ENCODE results near the gene COX18. TPM values are rescaled to one million over a fixed set of nuclear protein-coding genes. Genes with fewer than 3 reads are reported as not detected.
A peak's percentile ranks its signal among the peaks of the same experiment; 100 is the strongest.

Gene COX18
- total RNA-seq, 1 donor from 2014 or later = 20.8 TPM

GRCh38 chr4:73053076-73053475, 16.4 kb downstream of the COX18 start:
- no peak for DNase-seq (ENCODE audit: low read depth in 2 of 2)

- no peak for DNase-seq (ENCODE audit: low read depth in 2 of 2)
Measured at GRCh38 chr4:73051625-73052024, 17.9 kb downstream of the COX18 start.

- DNase-seq (ENCODE audit: low read depth in 2 of 2) = no peak
Measured at GRCh38 chr4:73045879-73046278, 23.6 kb downstream of the COX18 start.

GRCh38 chr4:73037057-73037456, 32.5 kb downstream of the COX18 start:
- DNase-seq (ENCODE audit: low read depth in 2 of 2) = no peak

GRCh38 chr4:73036123-73036522, 33.4 kb downstream of the COX18 start:
- no peak for DNase-seq (ENCODE audit: low read depth in 2 of 2)

GRCh38 chr4:73034896-73035295, 34.6 kb downstream of the COX18 start:
- no peak for DNase-seq (ENCODE audit: low read depth in 2 of 2)

GRCh38 chr4:73028621-73029020, 40.9 kb downstream of the COX18 start:
- no peak for DNase-seq (ENCODE audit: low read depth in 2 of 2)

- DNase-seq (ENCODE audit: low read depth in 2 of 2) = peak; percentile 70 to 72
Measured at GRCh38 chr4:73021634-73022033, 47.9 kb downstream of the COX18 start.

- peak; percentile 47 to 60 for DNase-seq (ENCODE audit: low read depth in 2 of 2)
Measured at GRCh38 chr4:73019462-73020047, 50.0 kb downstream of the COX18 start.

- no peak for DNase-seq (ENCODE audit: low read depth in 2 of 2)
Measured at GRCh38 chr4:73018595-73018994, 50.9 kb downstream of the COX18 start.

- no peak for DNase-seq (ENCODE audit: low read depth in 2 of 2)
Measured at GRCh38 chr4:73013310-73013709, 56.2 kb downstream of the COX18 start.

GRCh38 chr4:73012673-73013072, 56.8 kb downstream of the COX18 start:
- no peak for DNase-seq (ENCODE audit: low read depth in 2 of 2)

- no peak for DNase-seq (ENCODE audit: low read depth in 2 of 2)
Measured at GRCh38 chr4:73011629-73011985, 57.9 kb downstream of the COX18 start.

- DNase-seq (ENCODE audit: low read depth in 2 of 2) = no peak
Measured at GRCh38 chr4:73010789-73011628, 58.5 kb downstream of the COX18 start.

- DNase-seq (ENCODE audit: low read depth in 2 of 2) = no peak
Measured at GRCh38 chr4:73007526-73008100, 61.9 kb downstream of the COX18 start.

- no peak for DNase-seq (ENCODE audit: low read depth in 2 of 2)
Measured at GRCh38 chr4:73006286-73006990, 63.1 kb downstream of the COX18 start.

- DNase-seq (ENCODE audit: low read depth in 2 of 2) = no peak
Measured at GRCh38 chr4:73005514-73005913, 64.0 kb downstream of the COX18 start.

Other genes starting within 250 kb of the COX18 start
- 43.0 and 62.1 TPM in 2 replicates for gene ANKRD17, start 189.1 kb upstream of the COX18 start, total RNA-seq

All from dermis microvascular lymphatic vessel endothelial cell (primary cell).